ENCODE results near the gene SRD5A1.

The SRD5A1 gene

GRCh38 chr5:6586647-6587042 lies 46.6 kb upstream of the SRD5A1 start:
- TF ChIP-seq CTCF (IDR thresholded peaks at IDR 0.05) = no peak
- intact Hi-C loops (cut with DNase I; ENCODE audit: low total_unique reads) = no loop called here
- peaks cover 0 to 20% (median 9%) of the 10 kb centered on the region in 4 donors for H3K4me1 ChIP-seq
- H3K4me3 ChIP-seq = no peak overlapping the region
- H3K36me3 ChIP-seq = no peaks in the 10 kb centered on the region
- H3K27ac ChIP-seq = no peak overlapping the region
- H3K9me3 ChIP-seq = no peaks in the 10 kb centered on the region
- DNase-seq = no peak
- H3K27me3 ChIP-seq = peaks cover 0 to 3% of the 10 kb centered on the region in 2 donors

GRCh38 chr5:6587171-6587570 lies 46.1 kb upstream of the SRD5A1 start:
- Histone ChIP-seq H3K4me1 (peaks cover 0 to 15% (median 9%) of the 10 kb centered on the region in 4 donors), H3K9me3 (no peaks in the 10 kb centered on the region)

GRCh38 chr5:6590581-6590980 lies 42.7 kb upstream of the SRD5A1 start:
- no peak overlapping the region for H3K4me3 ChIP-seq
- no peaks in the 10 kb centered on the region for H3K27me3 ChIP-seq
- intact Hi-C loops (cut with DNase I; ENCODE audit: low total_unique reads) = no loop called here
- no peaks in the 10 kb centered on the region for H3K9me3 ChIP-seq
- no peaks in the 10 kb centered on the region for H3K4me1 ChIP-seq
- no peak for TF ChIP-seq CTCF (IDR thresholded peaks at IDR 0.05)
- no peak for DNase-seq
- H3K27ac ChIP-seq = no peak overlapping the region
- peaks cover 0 to 4% (median 0%) of the 10 kb centered on the region in 3 donors for H3K36me3 ChIP-seq

More at GRCh38 chr5:6587171-6587570, 46.1 kb upstream of the SRD5A1 start:
- H3K27me3 ChIP-seq = peaks cover 0 to 3% of the 10 kb centered on the region in 2 donors
- no peak for DNase-seq
- intact Hi-C loops (cut with DNase I; ENCODE audit: low total_unique reads) = no loop called here
- no peak for TF ChIP-seq CTCF (IDR thresholded peaks at IDR 0.05)
- no peaks in the 10 kb centered on the region for H3K36me3 ChIP-seq
- no peak overlapping the region for H3K4me3 ChIP-seq
- H3K27ac ChIP-seq = no peak overlapping the region

- H3K9me3 ChIP-seq = no peaks in the 10 kb centered on the region
- no peak for TF ChIP-seq CTCF (IDR thresholded peaks at IDR 0.05)
- DNase-seq = no peak
- H3K4me1 ChIP-seq = no peaks in the 10 kb centered on the region
- H3K27ac ChIP-seq = no peak overlapping the region
- intact Hi-C loops (cut with DNase I; ENCODE audit: low total_unique reads) = no loop called here
- H3K27me3 ChIP-seq = no peaks in the 10 kb centered on the region
- peaks cover 0 to 16% (median 12%) of the 10 kb centered on the region in 3 donors for H3K36me3 ChIP-seq
- H3K4me3 ChIP-seq = no peak overlapping the region
Observed at GRCh38 chr5:6591671-6592288, 41.5 kb upstream of the SRD5A1 start.

- no peak for DNase-seq
- no peaks in the 10 kb centered on the region for H3K9me3 ChIP-seq
- intact Hi-C loops (cut with DNase I; ENCODE audit: low total_unique reads) = no loop called here
- H3K27me3 ChIP-seq = no peaks in the 10 kb centered on the region
- peaks cover 0 to 2% (median under 1%) of the 10 kb centered on the region in 4 donors for H3K4me1 ChIP-seq
- H3K4me3 ChIP-seq = no peak overlapping the region
- no peak overlapping the region for H3K27ac ChIP-seq
- no peak for TF ChIP-seq CTCF (IDR thresholded peaks at IDR 0.05)
- peaks cover 0 to 24% (median 14%) of the 10 kb centered on the region in 3 donors for H3K36me3 ChIP-seq
Observed at GRCh38 chr5:6592601-6593000, 40.6 kb upstream of the SRD5A1 start.

Data from tibial artery (tissue), 4 donors.